ENCODE measurements around the gene LLCFC1.

The LLCFC1 gene

DNA sequence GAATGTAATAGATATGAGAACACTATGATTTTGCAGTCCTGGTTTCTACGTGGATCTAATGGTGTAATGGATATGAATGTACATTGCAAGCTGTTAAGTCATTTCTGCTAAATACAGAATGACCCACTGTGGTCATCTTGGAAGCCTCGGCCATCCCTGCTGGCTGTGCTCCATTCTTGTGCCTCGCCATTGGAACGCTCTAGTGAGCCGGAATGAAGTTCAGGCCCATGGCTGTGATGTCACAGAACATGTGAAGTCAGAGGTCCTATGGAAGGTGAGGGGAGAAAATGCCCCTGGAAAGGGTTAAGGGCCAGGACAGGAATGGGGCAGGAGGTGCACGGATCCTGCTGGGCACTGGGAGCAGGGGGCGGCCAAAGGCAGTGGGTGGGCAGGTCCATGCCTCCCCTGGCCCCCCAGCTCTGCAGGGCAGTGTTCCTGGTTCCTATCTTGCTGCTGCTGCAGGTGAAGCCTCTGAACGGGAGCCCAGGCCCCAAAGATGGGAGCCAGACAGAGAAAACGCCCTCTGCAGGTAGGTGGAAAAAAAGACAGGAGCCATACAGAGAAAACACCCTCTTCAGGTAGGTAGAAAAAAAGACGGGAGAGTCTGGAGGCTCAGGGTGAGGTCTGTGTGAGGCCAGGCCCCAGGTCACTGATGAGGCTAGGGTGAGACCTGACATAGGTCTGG, at the start of gene LLCFC1:
Gene LLCFC1 (plus strand): TSS at position 259 of the 685 bp plus-strand sequence. CDS start 138 bp downstream, at position 397.
- DNase-seq (ENCODE audit: low spot score) = peak; percentile 59

DNA sequence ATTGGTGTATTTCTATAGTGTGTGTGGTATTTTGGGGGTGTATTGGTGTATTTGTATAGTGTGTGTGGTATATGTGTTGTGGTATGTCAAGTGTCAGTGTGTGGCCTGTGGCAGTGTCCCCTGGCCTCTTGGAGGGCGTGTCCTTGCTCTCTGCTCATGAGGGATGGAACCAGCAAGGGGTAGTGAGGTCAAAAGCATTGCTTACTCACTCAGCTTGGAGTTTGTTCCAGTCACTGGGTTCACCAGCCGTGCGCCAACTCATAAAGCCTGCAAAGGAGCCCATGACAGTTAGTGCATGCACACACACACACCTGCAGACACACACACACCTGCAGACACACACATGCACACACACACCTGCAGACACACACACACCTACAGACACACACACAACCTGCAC, 49.5 kb upstream of the LLCFC1 start:
- no peak for DNase-seq (ENCODE audit: low spot score)

DNA sequence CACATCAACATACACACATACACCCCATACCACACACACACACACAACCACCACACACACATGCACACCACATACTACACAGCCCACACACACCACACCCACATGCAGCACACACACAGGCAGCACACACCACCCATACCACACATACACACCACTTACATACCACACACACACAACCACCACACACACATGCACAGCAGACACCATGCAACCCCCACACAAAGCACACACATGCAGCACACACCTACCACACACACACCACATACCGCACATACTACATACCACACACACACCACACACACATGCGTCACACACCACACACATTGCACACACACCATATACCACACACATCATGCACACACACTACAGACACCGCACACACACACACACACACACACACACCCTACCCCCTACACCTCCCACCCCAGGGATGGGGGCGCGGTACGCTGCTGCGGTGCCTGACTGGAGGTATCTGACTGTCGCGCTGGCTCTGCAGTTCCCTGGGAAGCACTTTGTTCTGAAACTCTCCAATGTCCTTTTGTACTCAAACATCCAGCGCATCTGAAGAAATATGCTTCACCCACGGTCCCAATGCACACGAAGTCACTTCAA, 48.3 kb upstream of the LLCFC1 start:
- DNase-seq (ENCODE audit: low spot score) = no peak

DNA sequence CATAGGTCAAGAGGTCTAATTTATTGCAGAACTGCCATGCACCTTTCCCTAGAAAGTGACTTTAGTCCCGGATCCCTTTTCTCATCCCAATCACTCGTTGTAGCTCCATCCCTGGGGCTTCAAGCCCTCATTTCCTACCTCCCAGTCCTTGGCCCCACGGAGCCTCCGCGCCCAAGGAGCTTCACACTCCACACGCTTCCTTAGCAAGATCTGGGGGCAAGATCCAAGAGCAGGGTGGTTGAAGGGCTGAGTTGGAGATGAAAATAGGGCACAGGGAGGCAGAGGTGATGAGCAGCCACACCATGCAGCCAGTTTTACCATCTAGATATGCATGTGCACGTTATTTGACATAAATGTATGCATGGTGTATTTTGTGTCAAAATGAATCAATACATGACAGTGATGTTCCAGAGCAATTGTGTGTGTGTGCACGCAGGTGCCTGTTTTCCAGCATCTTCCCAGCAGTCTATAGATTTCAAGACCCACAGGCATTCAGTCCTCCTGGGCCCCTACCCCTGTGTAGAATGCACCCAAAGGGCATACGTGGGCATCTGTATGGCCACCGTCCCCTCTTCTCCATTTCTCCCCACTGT, 47.7 kb upstream of the LLCFC1 start:
- no peak for DNase-seq (ENCODE audit: low spot score)

DNA sequence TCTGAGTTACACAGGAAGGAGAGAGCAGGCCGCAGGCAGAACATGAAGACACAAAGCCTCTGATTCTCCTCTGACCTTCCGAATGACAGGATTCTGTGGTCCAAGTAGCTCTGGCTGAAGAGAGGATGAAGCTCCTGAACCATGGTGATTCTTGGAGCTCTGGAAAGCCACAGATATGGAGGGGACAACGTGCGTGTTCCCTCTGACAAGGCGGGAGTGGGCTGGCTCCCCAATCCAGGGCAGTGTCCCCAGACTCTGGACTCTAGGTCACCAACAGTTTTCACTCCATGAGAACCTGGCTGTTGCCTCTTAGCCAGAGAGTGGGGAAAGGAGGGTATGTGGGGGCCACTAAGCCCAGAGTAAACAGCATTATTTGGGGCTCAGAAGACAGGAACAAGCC, 46.3 kb upstream of the LLCFC1 start:
- no peak for DNase-seq (ENCODE audit: low spot score)

DNA sequence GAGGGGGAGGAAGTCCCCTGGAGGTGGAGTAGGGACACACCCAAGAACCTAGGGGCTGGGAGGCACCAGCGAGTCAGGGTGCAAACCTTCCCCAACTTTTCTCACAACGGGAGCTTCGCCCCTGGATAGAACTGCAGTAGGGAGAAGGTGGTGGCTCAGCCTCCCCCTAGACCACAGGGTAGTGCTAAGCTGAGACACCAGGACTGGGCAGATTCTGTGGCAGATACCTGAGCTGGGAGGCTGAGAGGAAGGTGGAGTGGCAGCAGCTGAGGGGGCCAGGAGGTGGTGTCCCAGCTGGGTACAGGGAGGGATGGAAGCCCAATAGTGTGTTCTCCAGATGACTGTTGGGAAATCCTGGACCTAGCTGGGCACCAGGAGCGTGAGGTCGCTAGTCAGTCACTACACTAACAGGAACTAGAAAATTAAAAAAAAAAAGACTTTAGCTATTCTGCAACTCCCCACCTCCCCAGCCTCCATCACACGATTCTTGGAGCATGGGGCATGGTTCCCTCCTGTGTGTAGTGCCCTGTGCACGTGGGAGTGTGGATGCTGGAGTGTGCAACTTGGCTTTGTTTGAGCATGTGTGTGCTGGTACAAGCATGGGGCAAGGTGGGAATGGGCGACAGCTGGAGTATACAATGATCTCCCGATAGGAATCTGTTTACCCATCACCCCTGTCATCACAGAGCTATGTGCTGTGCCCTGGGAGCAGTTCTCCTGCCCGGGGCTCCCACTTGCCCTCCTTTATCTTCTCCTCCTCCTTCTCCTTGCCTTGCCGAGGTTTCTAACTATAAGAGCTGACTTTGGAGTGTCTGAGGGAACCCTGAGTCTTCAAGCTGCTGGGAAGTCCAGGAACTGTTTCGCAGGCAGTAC, 44.9 kb upstream of the LLCFC1 start:
- DNase-seq (ENCODE audit: low spot score) = no peak

DNA sequence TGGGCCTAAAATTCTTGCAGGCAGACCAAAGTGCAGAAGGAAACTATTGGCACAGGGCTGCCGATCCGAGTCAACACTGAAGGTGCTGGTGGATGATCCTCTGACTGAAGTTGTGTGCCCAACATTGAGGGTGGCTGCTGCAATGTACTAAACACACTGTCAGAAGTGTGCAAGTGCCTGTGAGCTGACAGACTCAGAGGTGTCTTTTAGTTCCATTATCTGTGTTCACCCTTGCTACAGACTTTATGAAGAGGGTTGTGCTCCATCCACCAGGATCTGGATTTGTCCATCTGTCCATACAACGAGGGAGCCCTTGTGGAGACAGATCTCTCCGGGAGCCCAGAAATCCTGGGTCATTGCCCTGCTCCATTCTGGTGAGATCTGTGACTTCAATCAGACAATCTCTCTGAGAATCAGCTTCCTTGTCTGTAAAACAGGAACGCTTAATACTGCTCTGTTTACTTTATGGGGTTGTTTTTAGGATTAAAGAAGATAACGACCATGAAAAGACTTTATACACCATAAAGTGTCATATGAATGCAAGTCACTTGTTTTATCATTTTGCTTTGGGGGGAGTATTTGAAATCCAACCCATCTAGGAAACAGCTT, 44.2 kb upstream of the LLCFC1 start:
- no peak for DNase-seq (ENCODE audit: low spot score)

DNA sequence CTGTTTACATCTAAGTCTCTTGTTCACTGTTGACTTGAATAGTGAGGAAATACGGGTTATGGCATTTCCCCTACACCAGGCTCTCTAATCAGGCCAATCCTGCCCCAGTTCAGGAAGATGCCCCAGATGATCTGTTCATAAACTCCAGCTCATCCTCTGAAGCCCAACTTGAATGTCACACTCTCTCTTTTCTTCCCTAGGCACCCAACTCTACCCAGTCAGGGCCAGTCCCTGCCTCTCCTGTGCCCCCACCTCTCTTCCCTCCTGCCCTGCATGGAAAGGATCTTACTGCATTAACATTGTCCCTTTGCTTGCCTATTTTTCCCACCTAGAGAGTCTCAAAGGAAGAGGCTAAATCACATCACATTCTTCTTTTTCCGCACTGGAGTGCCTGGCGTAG, 43.1 kb upstream of the LLCFC1 start:
- no peak for DNase-seq (ENCODE audit: low spot score)

DNA sequence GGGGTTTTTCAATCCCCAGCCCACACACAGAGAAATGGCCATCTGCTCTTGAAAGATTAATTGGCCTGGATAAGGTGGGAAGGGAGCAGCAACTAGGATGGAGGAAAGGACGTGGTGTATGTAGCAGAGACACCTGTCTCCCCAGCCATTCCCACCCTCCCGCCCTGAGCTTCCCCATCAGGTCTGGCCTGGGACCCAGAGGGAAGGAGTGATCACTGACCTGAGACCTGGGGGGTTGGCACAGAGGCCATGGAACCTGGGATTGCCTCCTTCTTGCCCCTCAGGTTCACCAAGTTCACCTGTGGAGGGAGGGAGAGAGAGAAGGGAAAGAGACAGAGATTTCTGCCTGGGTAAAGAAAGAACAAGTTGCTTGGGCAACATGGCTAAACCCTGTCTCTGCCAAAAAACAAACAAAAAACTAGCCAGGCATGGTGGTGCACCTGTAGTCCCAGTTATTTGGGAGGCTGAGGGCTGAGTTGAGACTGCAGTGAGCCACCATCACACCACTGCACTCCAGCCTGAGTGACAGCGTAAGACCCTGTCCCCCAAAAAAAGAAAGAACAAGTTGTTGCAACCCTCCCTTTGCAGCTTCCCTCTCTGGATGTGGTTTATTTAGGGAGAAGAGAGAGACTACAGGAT, 42.4 kb upstream of the LLCFC1 start:
- DNase-seq (ENCODE audit: low spot score) = no peak

DNA sequence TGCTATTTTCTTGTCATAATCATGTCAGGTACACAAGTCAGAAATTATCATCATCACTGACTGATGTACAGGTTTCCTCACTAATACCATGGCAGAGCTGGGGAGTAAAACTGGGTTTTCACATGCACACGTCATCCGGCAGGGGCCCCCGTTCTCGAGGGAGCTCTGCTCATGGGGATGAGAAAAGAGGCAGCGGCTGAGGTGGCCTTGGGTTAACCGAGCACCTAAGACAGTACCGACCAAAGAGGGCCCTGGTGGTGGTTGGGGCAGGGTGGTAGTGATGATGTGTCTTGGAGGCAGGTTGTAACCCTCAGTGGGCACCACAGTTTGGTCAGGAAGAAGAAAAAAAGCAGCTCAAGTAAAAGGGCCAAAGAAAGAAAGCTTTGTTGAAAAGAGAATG, 41.6 kb upstream of the LLCFC1 start:
- no peak for DNase-seq (ENCODE audit: low spot score)

DNA sequence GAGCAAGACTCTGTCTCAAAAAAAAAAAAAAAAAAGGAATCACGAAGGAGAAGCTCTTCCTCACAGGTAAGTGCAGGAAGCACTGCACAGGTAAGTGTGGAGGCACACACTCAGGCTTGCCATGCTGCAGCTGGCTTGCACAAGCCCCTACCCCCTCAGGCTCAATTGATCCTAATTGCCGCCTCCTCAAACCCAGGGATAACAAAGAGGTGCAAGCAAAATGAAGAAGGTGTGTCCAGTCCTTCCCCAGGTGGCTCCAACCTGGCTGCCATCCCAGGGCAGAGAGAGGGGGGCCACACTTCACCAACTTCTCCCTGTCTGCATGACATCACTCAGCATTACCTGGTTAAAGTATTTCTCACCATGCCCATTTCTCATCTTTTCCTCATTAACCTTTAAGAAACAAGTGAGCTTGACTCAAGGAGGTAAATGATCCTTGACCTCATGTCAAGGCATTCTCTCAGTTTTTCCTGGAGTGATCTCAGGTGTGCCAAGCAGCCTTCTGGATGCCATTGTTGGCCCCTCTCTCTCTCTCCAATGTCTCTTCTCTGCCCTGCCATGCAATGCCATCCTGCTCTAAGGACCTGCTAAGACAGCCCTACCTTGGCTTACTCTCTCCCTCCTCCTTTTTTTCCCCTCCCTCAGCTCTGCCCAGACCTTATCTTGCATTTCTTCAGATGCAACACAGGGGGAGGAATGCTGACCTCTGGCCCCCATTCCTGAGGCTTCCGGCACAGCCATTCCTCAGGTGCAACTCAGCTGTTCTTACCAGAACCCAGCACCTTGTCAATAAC, 40.7 kb upstream of the LLCFC1 start:
- no peak for DNase-seq (ENCODE audit: low spot score)

DNA sequence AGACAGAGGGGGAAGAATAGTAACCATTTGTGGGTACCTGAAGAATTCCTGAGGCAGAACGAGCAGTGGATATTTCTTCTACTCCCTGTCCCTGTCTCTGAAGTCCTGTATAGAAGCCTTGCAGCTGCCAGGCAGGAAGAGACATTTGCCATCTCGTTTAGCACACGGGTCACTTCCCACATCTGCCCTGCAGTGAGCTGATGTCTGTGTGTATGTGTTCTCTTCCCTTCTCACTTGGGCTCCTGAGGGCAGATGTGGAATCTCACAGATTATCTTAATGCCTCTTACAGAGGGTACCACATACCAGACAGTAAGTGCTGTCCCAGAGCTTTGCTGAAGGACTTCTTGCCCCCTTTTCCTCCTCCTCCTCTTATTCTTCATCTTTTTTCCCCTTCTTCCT, 39.6 kb upstream of the LLCFC1 start:
- no peak for DNase-seq (ENCODE audit: low spot score)

DNA sequence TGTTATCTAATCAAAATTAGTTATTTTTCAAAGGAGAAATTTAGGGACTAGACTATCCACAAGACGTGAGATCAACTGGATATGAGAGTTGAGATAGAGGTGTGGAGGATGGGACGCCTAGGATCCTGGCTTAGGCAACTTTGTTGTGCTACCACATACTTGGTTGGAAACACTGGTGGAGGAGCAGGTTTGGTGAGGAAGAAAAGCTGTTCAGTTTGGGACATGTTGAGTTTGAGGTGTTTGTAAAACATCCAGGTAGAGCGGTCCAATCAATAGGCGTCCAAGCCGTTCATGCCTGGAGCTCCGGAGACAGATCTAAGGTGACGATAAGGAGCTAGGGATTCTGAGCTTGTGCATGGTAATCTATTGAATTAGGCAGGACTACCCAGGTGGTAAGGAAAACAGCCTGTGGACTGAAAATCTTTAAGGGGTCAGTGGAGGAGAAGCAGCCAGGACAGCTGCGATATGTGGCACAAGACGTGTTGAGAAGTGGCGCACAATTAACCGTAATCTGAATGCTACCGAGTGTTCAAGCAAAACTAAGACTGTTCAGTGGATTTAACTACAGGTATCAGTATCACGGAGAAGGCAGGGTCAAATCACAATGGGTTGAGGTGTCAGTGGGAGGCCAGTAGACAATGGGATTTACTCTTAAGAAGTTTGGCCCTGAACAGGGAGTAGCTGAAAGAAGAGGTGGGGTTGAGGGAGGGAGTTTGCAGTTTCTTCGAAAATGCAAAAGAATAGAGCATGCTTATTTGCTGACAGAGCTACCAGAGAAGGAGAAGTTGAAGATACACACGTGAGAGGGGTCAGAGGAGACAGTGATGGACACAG, 37.6 kb upstream of the LLCFC1 start:
- no peak for DNase-seq (ENCODE audit: low spot score)

DNA sequence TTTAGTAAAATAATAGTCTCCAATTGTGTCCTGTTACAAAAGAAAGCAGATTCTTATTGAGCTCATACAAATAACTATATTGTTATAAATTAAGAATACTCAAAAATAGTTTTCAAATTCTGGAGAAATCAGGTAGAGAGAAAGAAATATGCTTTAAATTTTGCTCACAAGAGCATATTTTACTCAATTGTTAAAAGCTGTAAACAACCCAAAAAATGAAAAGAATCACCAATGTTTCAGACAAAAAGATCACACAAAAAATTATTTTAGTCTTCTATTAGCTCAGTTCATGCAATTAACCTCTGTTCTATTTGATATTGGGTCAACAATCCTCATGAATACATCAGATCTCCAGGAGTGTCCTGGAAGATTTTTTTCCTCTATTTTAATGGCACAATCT, 35.2 kb upstream of the LLCFC1 start:
- no peak for DNase-seq (ENCODE audit: low spot score)

DNA sequence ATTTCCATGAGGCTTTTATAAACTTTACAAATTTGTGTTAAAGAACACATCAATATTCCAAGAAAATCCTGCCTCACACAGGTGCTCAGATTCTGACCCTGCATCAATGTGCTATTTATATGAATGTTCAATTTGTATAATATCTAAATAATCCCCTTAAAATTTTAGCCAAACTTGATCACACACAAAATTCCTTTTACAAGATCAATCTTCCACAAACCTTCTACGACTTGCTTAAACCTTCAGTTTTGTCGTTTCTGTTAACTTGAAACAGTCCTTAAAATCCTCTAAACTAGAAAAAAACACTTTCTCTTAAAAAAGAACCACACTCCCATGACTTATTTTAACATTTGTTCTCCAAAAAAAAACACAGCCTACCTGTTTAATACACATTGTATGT, 33.5 kb upstream of the LLCFC1 start:
- DNase-seq (ENCODE audit: low spot score) = no peak

DNA sequence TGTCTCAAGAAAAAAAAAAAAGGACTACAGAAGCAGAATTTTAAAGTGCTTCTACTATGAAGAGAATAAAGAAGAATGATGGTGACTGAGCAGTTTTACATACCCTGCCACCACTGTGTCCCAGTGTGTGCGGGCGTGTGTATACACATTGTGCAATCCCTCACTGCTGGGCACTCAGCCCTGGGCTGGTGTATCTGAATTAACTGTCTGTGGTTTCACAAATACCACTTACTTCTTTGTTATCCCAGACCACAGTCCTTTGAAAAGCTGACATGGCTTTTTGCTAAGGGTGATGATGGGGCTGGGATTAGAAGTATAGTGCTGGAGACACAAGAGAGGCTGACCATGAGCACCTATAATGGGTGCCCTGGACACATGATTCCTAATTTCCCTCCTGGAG, 32.6 kb upstream of the LLCFC1 start:
- DNase-seq (ENCODE audit: low spot score) = no peak

DNA sequence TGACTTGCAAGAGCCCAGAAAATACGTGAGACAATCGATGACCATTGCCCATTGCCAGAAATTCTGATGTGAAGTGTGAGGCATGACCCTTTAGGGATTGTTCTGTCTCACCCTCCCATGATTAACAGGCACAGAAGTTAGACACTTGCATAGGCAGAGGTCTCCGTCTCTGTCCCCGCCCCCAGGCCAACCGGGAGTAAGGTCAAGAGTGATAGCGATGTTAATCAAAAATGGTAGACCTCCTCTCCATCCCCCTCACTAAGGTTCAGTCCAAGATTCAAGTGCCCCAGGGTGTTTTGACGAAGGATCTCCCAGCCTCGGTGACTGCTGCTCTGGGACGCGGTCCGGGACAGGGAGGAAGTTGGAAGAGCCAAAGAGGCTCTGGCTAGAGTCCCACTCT, 31.0 kb upstream of the LLCFC1 start:
- DNase-seq (ENCODE audit: low spot score) = no peak

DNA sequence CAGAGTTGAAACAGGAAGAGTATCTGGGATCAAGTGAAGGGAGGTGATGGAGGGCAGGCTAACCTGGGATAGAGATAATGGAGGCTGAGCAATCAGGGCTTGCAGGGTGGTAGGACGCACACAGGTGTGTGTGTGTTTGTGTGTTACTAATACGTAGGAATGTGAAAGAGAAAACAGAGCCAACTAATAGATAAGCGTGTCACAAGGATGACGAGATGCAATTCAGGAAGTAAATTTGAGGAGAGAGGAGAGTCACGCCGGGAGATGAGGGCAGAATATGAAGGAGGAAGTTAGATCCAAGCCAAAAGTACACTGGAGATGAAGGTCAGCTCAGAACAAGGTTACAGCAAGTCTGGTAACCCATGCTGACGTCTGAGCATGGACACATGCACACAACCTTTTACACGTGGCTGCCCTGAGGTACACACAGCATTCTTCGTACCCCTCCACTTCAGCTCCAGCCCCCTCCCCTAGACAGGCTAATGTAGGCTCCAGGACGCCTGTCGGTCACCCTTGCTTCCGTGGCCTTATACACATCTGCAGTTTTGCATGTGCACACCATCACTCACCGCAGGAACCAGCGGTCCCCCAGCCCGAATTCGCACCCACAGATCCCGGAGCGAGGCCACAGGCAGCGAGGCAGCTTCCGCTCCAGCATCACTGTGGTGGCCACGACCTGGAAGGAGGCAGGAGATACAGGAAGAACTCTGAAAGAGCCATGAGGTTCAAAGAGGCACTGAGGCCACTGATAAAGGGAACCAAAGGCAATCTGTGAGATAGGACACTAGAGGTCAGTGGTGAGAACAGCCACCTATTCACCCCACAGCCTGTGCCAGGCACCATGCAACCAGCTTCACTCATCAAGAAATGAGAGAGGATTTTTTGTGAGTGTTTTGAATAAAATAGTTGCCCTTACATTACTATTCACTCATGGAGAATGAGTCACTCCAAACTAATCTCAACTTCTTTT, 30.1 kb upstream of the LLCFC1 start:
- peak; percentile 71 for DNase-seq (ENCODE audit: low spot score)

DNA sequence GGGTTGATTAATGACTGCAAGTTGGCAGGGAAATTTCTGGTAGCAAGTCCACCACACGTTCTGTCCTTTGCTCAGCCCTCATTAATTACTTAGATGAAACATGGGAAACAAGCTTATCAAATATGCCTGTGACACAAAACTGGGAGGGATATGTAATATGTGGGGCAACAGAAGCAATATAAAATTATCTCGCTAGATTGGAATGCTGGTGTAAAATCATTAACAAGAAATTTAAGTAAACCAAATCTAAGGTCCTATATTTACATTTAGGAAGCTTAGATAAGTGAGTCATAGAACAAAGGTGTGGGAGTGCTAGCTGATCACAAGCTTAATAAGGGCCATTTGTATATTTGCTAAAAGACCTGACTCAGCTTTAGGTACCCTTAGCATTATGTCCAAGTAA, 29.3 kb upstream of the LLCFC1 start:
- DNase-seq (ENCODE audit: low spot score) = peak; percentile 87
